HepG2 (cell line): ENCODE results near the gene METAP2. TPM values are rescaled to one million over a fixed set of nuclear protein-coding genes. Genes with fewer than 3 reads are reported as not detected.

Experiments
- ELF1 ChIP-seq: sonication (generic); formaldehyde crosslinking; IDR thresholded peaks from 2 replicates; pipeline ENCODE4 v1.4.0; 2020; ENCODE audit warnings: missing genetic modification reagents
- HNF4A ChIP-seq: sonication (generic); formaldehyde crosslinking; IDR thresholded peaks from 2 replicates; pipeline ENCODE4 v1.4.0; 2020; ENCODE audit warnings: missing genetic modification reagents
- IRF9 ChIP-seq: sonication (generic); formaldehyde crosslinking; IDR thresholded peaks from 2 replicates; pipeline ENCODE4 v1.8.0; 2022; ENCODE audit warnings: missing genetic modification reagents, mild to moderate bottlenecking, borderline replicate concordance
- ISL2 ChIP-seq: sonication (generic); formaldehyde crosslinking; IDR thresholded peaks from 2 replicates; pipeline ENCODE4 v1.5.0; 2020; ENCODE audit warnings: missing genetic modification reagents
- JUND ChIP-seq: sonication (generic); formaldehyde crosslinking; IDR thresholded peaks from 2 replicates; pipeline ENCODE4 v1.8.0; 2022; ENCODE audit warnings: mild to moderate bottlenecking, missing genetic modification reagents
- KLF11 ChIP-seq: IDR thresholded peaks from 2 replicates; pipeline ENCODE4 v1.6.1; 2016; ENCODE audit warnings: missing compliant biosample characterization
- KMT2B ChIP-seq: IDR thresholded peaks from 2 replicates; pipeline ENCODE4 v1.6.1; 2016; ENCODE audit warnings: missing genetic modification reagents, missing compliant biosample characterization
- NKX3-1 ChIP-seq: sonication (generic); formaldehyde crosslinking; IDR thresholded peaks from 2 replicates; pipeline ENCODE4 v1.5.0; 2020; ENCODE audit warnings: missing genetic modification reagents
- REST ChIP-seq, 2 experiments: IDR thresholded peaks; 2 replicates each; pipeline ENCODE4 v1.6.1; 2011 to 2012; ENCODE audit warnings: low read length in 2 of 2, borderline replicate concordance in 1 of 2, low read depth in 1 of 2, mild to moderate bottlenecking in 1 of 2, moderate library complexity in 1 of 2
- RXRB ChIP-seq: IDR thresholded peaks from 2 replicates; pipeline ENCODE4 v1.6.1; 2016; ENCODE audit warnings: borderline replicate concordance, missing genetic modification reagents, missing compliant biosample characterization
- SETDB1 ChIP-seq: sonication (generic); formaldehyde crosslinking; IDR thresholded peaks from 2 replicates; pipeline ENCODE4 v1.5.1; 2020; ENCODE audit warnings: missing genetic modification reagents, mild to moderate bottlenecking, borderline replicate concordance
- SIX4 ChIP-seq: sonication (generic); formaldehyde crosslinking; IDR thresholded peaks from 2 replicates; pipeline ENCODE4 v1.4.0; 2020; ENCODE audit warnings: missing genetic modification reagents
- SMYD3 ChIP-seq: sonication (generic); formaldehyde crosslinking; IDR thresholded peaks from 2 replicates; pipeline ENCODE4 v1.8.1; 2023; ENCODE audit warnings: mild to moderate bottlenecking, missing genetic modification reagents
- SNAPC2 ChIP-seq: sonication (generic); formaldehyde crosslinking; IDR thresholded peaks from 2 replicates; pipeline ENCODE4 v1.8.1; 2022; ENCODE audit warnings: mild to moderate bottlenecking, missing genetic modification reagents
- TCF12 ChIP-seq, 2 experiments: fragments of 450-650 bp in 1 of 2; sonication (generic) in 1 of 2; formaldehyde crosslinking in 1 of 2; IDR thresholded peaks; 2 replicates each; pipeline versions ENCODE4 v1.6.1 to v1.8.0; 2017 to 2022; ENCODE audit warnings: antibody characterized with exemption in 1 of 2, mild to moderate bottlenecking in 1 of 2, missing genetic modification reagents in 1 of 2, moderate library complexity in 1 of 2
- ZFP82 ChIP-seq: sonication (generic); formaldehyde crosslinking; IDR thresholded peaks from 2 replicates; pipeline ENCODE4 v1.5.1; 2020; ENCODE audit warnings: mild to moderate bottlenecking, missing genetic modification reagents, borderline replicate concordance
- ZNF17 ChIP-seq: sonication (generic); formaldehyde crosslinking; IDR thresholded peaks from 2 replicates; pipeline ENCODE4 v1.5.0; 2020; ENCODE audit warnings: mild to moderate bottlenecking, missing genetic modification reagents
- ZNF260 ChIP-seq: sonication (generic); formaldehyde crosslinking; IDR thresholded peaks from 2 replicates; pipeline ENCODE4 v1.4.0; 2020; ENCODE audit warnings: missing genetic modification reagents, low read depth, mild to moderate bottlenecking, borderline replicate concordance
- ZNF513 ChIP-seq: sonication (generic); formaldehyde crosslinking; conservative IDR thresholded peaks from 2 replicates; pipeline ENCODE4 v1.5.0; 2020; ENCODE audit warnings: missing genetic modification reagents
- ZNF800 ChIP-seq: sonication (generic); formaldehyde crosslinking; IDR thresholded peaks from 2 replicates; pipeline ENCODE4 v1.4.0; 2020; ENCODE audit warnings: missing genetic modification reagents
- ZNF879 ChIP-seq: sonication (generic); formaldehyde crosslinking; IDR thresholded peaks from 2 replicates; pipeline ENCODE4 v1.8.1; 2023; ENCODE audit warnings: missing genetic modification reagents
- polyA plus RNA-seq, 8 experiments: library from polyadenylated mRNA; depleted of rRNA in 3 of 8; stranded (reverse) in 7 of 8; unstranded in 1 of 8; fragments of >200 nt; fragmentation: Illumina TruSeq in 4 of 8; extraction: Trizol in 4 of 8; gene quantifications; 2 replicates each; pipeline versions ENCODE4 v1.2.1 to v1.2.3, GENCODE V29; 2011 to 2016; ENCODE audit warnings: low read depth in 4 of 8, missing spikeins in 1 of 8, mixed read lengths in 1 of 8; ENCODE audit not compliant: insufficient read depth in 1 of 8
- total RNA-seq, 5 experiments: library from RNA; depleted of rRNA; stranded (reverse); fragments of >200 nt; fragmentation: Illumina TruSeq; extraction: Trizol; gene quantifications; 2 replicates each; pipeline ENCODE4 v1.2.3, GENCODE V29; 2016; ENCODE audit warnings: low read depth in 1 of 5

METAP2 gene
- total and polyA plus RNA-seq, 2 of the 13 experiments (the other 11 are each of a cell fraction or from before 2014, with no cell fraction given) = 67.8 to 131 TPM

- TF ChIP-seq REST (IDR thresholded peaks at IDR 0.05; ENCODE audit: borderline replicate concordance in 1 of 2, low read depth in 1 of 2, low read length in 2 of 2) = peak in 1 of 2 experiments; percentile 50; a peak in 1 of 4 replicates
- TF ChIP-seq SETDB1 (CRISPR knock-in tag) = no peak
- TF ChIP-seq IRF9 (CRISPR knock-in tag) = peak; percentile 52; the same call in 1 of the 2 replicates
- peak; percentile 50; the same call in 1 of the 2 replicates for TF ChIP-seq SMYD3 (CRISPR knock-in tag)
- TF ChIP-seq TCF12 (IDR thresholded peaks at IDR 0.05) = no peak
- no peak for TF ChIP-seq TCF12 (CRISPR knock-in tag; IDR thresholded peaks at IDR 0.05)
- TF ChIP-seq ELF1 (CRISPR knock-in tag) = peak; percentile 86
- peak; percentile 32; the same call in 1 of the 2 replicates for TF ChIP-seq SIX4 (CRISPR knock-in tag)
- peak; percentile 98 for TF ChIP-seq KMT2B (CRISPR knock-in tag)
- peak; percentile 84 for TF ChIP-seq SNAPC2
- no peak; the same call in 1 of the 2 replicates for TF ChIP-seq ZFP82 (CRISPR knock-in tag)
- peak; percentile 81 for TF ChIP-seq RXRB (CRISPR knock-in tag)
- peak; percentile 79; the same call in 1 of the 2 replicates for TF ChIP-seq ZNF800 (CRISPR knock-in tag)
- 0 out of 2 replicates have a peak, but pooled peaks have one; percentile 29 for TF ChIP-seq JUND
- TF ChIP-seq ZNF260 (CRISPR knock-in tag) = no peak
- TF ChIP-seq ZNF513 = no peak
- peak; percentile 94 for TF ChIP-seq ZNF879
- TF ChIP-seq ISL2 = no peak
- TF ChIP-seq ZNF17 = peak; percentile 60; the same call in 1 of the 2 replicates
- peak; percentile 78 for TF ChIP-seq NKX3-1 (CRISPR knock-in tag)
- TF ChIP-seq KLF11 (CRISPR knock-in tag) = peak; percentile 77; the same call in 1 of the 2 replicates
- TF ChIP-seq HNF4A (CRISPR knock-in tag) = 0 out of 2 replicates have a peak, but pooled peaks have one; percentile 5
Observed at GRCh38 chr12:95473884-95474659, at the start of gene METAP2 (continued).
